ENCODE measurements around the gene MYO1A.

DNA sequence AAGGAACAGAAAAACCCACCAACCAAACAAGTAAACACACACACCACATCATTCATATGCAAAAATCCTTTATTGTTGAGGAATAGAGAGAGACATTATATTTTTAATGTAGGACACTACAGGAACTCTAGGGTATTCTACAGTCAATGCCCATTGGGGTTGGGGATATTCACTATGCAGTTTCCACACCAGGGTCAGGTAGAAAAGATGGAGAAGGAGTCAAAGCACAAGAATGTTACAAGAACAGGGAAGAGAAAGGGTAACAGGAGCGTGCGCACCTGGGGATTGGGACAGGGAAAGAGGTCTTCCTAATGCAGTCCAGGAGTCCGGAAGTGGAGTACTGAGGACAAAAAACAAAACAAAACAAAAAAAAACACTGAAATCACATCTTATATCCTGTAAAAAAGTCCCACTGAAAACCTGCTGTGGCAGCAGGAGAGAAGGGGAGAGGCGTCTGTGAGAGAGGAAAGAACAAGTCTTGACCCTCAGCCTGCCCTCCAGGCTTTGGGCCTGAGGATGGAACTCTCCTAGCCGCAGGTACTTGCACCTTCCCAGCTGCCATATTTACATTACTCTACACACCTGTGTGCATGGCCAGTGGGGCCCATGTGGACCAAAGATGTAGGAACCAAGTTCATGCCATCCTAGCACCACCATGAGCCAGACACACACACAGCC is 39.8 kb downstream of the MYO1A start:
- TF ChIP-seq, protein P1, sequence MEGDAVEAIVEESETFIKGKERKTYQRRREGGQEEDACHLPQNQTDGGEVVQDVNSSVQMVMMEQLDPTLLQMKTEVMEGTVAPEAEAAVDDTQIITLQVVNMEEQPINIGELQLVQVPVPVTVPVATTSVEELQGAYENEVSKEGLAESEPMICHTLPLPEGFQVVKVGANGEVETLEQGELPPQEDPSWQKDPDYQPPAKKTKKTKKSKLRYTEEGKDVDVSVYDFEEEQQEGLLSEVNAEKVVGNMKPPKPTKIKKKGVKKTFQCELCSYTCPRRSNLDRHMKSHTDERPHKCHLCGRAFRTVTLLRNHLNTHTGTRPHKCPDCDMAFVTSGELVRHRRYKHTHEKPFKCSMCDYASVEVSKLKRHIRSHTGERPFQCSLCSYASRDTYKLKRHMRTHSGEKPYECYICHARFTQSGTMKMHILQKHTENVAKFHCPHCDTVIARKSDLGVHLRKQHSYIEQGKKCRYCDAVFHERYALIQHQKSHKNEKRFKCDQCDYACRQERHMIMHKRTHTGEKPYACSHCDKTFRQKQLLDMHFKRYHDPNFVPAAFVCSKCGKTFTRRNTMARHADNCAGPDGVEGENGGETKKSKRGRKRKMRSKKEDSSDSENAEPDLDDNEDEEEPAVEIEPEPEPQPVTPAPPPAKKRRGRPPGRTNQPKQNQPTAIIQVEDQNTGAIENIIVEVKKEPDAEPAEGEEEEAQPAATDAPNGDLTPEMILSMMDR (conservative IDR thresholded peaks at IDR 0.05; ENCODE audit: low read length): no peak
- no peak for TF ChIP-seq EZH2phosphoT487 (IDR thresholded peaks at IDR 0.05; ENCODE audit: borderline replicate concordance, low read depth, low read length)

Measured in OCI-LY7 (cell line).